Measurements from ENCODE around the gene PDXP.

Gene PDXP

GRCh38 chr22:37663521-37664140, 5.1 kb downstream of the PDXP start:
- Histone ChIP-seq H3K79me2 (ENCODE audit: low read length) (peaks cover 51% of the 10 kb centered on the region), H3K27ac (ENCODE audit: low read length) (no peak overlapping the region), H2AFZ (ENCODE audit: low read length) (no peak overlapping the region), H3K27me3 (replicated peaks; ENCODE audit: insufficient read depth, low read length) (no peaks in the 10 kb centered on the region), H3K4me3 (ENCODE audit: low read length) (no peak overlapping the region), H3K9me2 (replicated peaks; ENCODE audit: insufficient read depth, low read length) (no peaks in the 10 kb centered on the region), H3K4me1 (ENCODE audit: low read length) (peaks cover 15% of the 10 kb centered on the region), H3K9me3 (replicated peaks; ENCODE audit: insufficient read depth, low read length) (no peaks in the 10 kb centered on the region), H4K20me1 (ENCODE audit: insufficient read depth, low read length) (peaks cover 5% of the 10 kb centered on the region; the same call in 1 of the 2 replicates), H3K9ac (ENCODE audit: low read length) (no peak overlapping the region), H3K4me2 (ENCODE audit: low read depth, low read length) (no peak overlapping the region), H3F3A (ENCODE audit: insufficient read depth, low read length) (0 out of 2 replicates have a peak, but pooled peaks cover 4% of the 10 kb centered on the region), H3K36me3 (replicated peaks; ENCODE audit: insufficient read depth, low read length) (no peaks in the 10 kb centered on the region; the same call in 1 of the 2 replicates)
- TF ChIP-seq EZH2 (optimal IDR thresholded peaks at IDR 0.05; ENCODE audit: low read depth, low read length) (no peak), EZH2phosphoT487 (IDR thresholded peaks at IDR 0.05; ENCODE audit: low read length) (no peak)
- TF ChIP-seq, protein P1, sequence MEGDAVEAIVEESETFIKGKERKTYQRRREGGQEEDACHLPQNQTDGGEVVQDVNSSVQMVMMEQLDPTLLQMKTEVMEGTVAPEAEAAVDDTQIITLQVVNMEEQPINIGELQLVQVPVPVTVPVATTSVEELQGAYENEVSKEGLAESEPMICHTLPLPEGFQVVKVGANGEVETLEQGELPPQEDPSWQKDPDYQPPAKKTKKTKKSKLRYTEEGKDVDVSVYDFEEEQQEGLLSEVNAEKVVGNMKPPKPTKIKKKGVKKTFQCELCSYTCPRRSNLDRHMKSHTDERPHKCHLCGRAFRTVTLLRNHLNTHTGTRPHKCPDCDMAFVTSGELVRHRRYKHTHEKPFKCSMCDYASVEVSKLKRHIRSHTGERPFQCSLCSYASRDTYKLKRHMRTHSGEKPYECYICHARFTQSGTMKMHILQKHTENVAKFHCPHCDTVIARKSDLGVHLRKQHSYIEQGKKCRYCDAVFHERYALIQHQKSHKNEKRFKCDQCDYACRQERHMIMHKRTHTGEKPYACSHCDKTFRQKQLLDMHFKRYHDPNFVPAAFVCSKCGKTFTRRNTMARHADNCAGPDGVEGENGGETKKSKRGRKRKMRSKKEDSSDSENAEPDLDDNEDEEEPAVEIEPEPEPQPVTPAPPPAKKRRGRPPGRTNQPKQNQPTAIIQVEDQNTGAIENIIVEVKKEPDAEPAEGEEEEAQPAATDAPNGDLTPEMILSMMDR (IDR thresholded peaks at IDR 0.05; ENCODE audit: low read length), result no peak
- no peak for DNase-seq

DNA sequence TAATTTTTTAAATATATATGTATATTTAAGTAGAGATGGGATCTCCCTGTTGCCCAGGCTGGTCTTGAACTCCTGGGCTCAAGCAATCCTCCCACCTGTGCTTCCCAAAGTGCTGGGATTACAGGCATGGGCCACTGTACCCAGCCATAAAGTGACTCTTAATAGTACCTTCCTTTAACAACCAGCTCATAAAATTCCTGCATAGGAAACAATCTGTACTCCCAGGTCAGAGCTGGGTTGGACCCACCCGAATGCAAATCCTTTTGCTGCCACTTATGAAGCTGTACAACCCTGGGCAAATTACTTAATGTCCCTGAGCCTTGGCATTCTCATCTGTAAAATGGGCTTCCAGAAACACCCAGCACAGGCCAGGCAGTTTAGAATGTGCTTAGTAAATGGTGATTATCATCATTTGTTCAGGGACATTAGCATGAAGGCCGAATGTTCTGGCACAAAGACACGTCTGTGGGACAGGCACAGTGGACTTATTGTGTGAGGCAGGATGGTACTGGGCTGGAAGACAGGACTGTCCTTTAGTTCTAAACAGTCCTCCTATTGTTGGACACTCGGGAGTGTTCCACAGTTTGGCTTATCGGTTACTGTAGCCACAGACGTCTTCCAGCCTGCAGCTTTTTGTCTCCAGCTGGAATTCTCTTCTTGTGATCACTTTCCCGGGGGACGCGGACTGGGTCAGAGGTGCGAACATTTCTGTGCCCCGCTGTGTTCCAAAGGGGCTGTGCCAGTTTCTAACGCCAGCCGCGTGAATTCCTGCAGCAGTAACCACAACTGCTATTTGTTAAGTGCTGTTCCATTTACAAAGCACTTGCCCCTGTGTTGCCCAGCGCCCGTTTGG, 6.0 kb downstream of the PDXP start:
- H3K4me1 ChIP-seq (ENCODE audit: low read length), result peaks cover 13% of the 10 kb centered on the region
- H3K79me2 ChIP-seq (ENCODE audit: low read length), result peaks cover 46% of the 10 kb centered on the region
- peaks cover 5% of the 10 kb centered on the region; the same call in 1 of the 2 replicates for H4K20me1 ChIP-seq (ENCODE audit: insufficient read depth, low read length)
- no peak overlapping the region for H3K4me2 ChIP-seq (ENCODE audit: low read depth, low read length)
- H3K9me3 ChIP-seq (replicated peaks; ENCODE audit: insufficient read depth, low read length), result no peaks in the 10 kb centered on the region
- H3K36me3 ChIP-seq (replicated peaks; ENCODE audit: insufficient read depth, low read length), result no peaks in the 10 kb centered on the region; the same call in 1 of the 2 replicates
- no peak for DNase-seq
- TF ChIP-seq EZH2phosphoT487 (IDR thresholded peaks at IDR 0.05; ENCODE audit: low read length) (no peak), EZH2 (optimal IDR thresholded peaks at IDR 0.05; ENCODE audit: low read depth, low read length) (no peak)
- TF ChIP-seq, protein P1 (IDR thresholded peaks at IDR 0.05; ENCODE audit: low read length), result no peak
- H2AFZ ChIP-seq (ENCODE audit: low read length), result no peak overlapping the region
- 0 out of 2 replicates have a peak, but pooled peaks cover 2% of the 10 kb centered on the region for H3F3A ChIP-seq (ENCODE audit: insufficient read depth, low read length)
- no peak overlapping the region for H3K4me3 ChIP-seq (ENCODE audit: low read length)
- no peak overlapping the region for H3K27ac ChIP-seq (ENCODE audit: low read length)
- no peak overlapping the region for H3K9ac ChIP-seq (ENCODE audit: low read length)
- H3K27me3 ChIP-seq (replicated peaks; ENCODE audit: insufficient read depth, low read length), result no peaks in the 10 kb centered on the region
- no peaks in the 10 kb centered on the region for H3K9me2 ChIP-seq (replicated peaks; ENCODE audit: insufficient read depth, low read length)

DNA sequence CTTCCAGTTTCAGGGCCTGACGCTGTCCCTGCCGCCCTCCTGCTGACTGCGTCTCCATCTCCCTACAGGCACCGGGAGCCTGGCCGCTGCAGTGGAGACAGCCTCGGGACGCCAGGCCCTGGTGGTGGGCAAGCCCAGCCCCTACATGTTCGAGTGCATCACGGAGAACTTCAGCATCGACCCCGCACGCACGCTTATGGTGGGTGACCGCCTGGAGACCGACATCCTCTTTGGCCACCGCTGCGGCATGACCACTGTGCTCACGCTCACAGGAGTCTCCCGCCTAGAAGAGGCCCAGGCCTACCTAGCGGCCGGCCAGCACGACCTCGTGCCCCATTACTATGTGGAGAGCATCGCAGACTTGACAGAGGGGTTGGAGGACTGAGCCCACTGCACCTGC, 7.0 kb downstream of the PDXP start:
- peaks cover 36% of the 10 kb centered on the region for H3K79me2 ChIP-seq (ENCODE audit: low read length)

More for the DNA sequence above, 7.0 kb downstream of the PDXP start:
- H3K27me3 ChIP-seq (replicated peaks; ENCODE audit: insufficient read depth, low read length), result no peaks in the 10 kb centered on the region
- no peak overlapping the region for H3K4me2 ChIP-seq (ENCODE audit: low read depth, low read length)
- H3K9me3 ChIP-seq (replicated peaks; ENCODE audit: insufficient read depth, low read length), result no peaks in the 10 kb centered on the region
- H3K4me1 ChIP-seq (ENCODE audit: low read length), result peaks cover 3% of the 10 kb centered on the region; the same call in 1 of the 2 replicates
- no peak overlapping the region for H3K4me3 ChIP-seq (ENCODE audit: low read length)
- H3K9ac ChIP-seq (ENCODE audit: low read length), result no peak overlapping the region
- no peaks in the 10 kb centered on the region for H3F3A ChIP-seq (ENCODE audit: insufficient read depth, low read length)
- DNase-seq, result no peak
- no peak overlapping the region for H2AFZ ChIP-seq (ENCODE audit: low read length)
- no peaks in the 10 kb centered on the region; the same call in 1 of the 2 replicates for H4K20me1 ChIP-seq (ENCODE audit: insufficient read depth, low read length)
- H3K27ac ChIP-seq (ENCODE audit: low read length), result no peak overlapping the region
- H3K9me2 ChIP-seq (replicated peaks; ENCODE audit: insufficient read depth, low read length), result no peaks in the 10 kb centered on the region
- H3K36me3 ChIP-seq (replicated peaks; ENCODE audit: insufficient read depth, low read length), result no peaks in the 10 kb centered on the region; the same call in 1 of the 2 replicates
- no peak for TF ChIP-seq EZH2phosphoT487 (IDR thresholded peaks at IDR 0.05; ENCODE audit: low read length)
- TF ChIP-seq EZH2 (optimal IDR thresholded peaks at IDR 0.05; ENCODE audit: low read depth, low read length), result no peak
- TF ChIP-seq, protein P1 (IDR thresholded peaks at IDR 0.05; ENCODE audit: low read length), result no peak
